Neural progenitor cell (in vitro differentiated cells): Measurements from ENCODE around the gene C4orf50. TPM values are rescaled to one million over a fixed set of nuclear protein-coding genes. Genes with fewer than 3 reads are reported as not detected.

Experiments
- DNase-seq: peaks from one replicate; pipeline ENCODE4 v3.0.0-alpha.2; 2016; ENCODE audit warnings: low spot score
- H2AFZ ChIP-seq: fragments of 200-600 bp; sonication (generic); replicated peaks from 2 replicates; pipeline ENCODE4 v1.6.1; 2016; ENCODE audit warnings: antibody characterized with exemption
- H3F3A ChIP-seq: fragments of 200-600 bp; sonication (generic); 2 replicates; pipeline ENCODE4 v1.6.1; 2016; ENCODE audit warnings: antibody characterized with exemption, low read depth
- H3K27ac ChIP-seq: fragments of 200-600 bp; sonication (generic); 2 replicates; pipeline ENCODE4 v1.5.1; 2016; ENCODE audit warnings: mild to moderate bottlenecking
- H3K27me3 ChIP-seq: fragments of 200-600 bp; sonication (generic); 2 replicates; pipeline ENCODE4 v1.6.1; 2016; ENCODE audit warnings: mild to moderate bottlenecking, moderate library complexity
- H3K36me3 ChIP-seq: fragments of 200-600 bp; sonication (generic); 2 replicates; pipeline ENCODE4 v1.5.1; 2016
- H3K4me1 ChIP-seq: fragments of 200-600 bp; sonication (generic); 2 replicates; pipeline ENCODE4 v1.6.1; 2016; ENCODE audit warnings: mixed run types
- H3K4me2 ChIP-seq: fragments of 200-600 bp; sonication (generic); 2 replicates; pipeline ENCODE4 v1.6.1; 2016
- H3K4me3 ChIP-seq: fragments of 200-600 bp; sonication (generic); 2 replicates; pipeline ENCODE4 v1.5.1; 2016
- H3K79me2 ChIP-seq: fragments of 200-600 bp; sonication (generic); 2 replicates; pipeline ENCODE4 v1.6.1; 2016; ENCODE audit warnings: low read depth
- H3K9ac ChIP-seq: fragments of 200-600 bp; sonication (generic); 2 replicates; pipeline ENCODE4 v1.6.1; 2016
- H3K9me3 ChIP-seq: fragments of 200-600 bp; sonication (generic); 2 replicates; pipeline ENCODE4 v1.5.1; 2016; ENCODE audit warnings: low read depth
- H4K20me1 ChIP-seq: fragments of 200-600 bp; sonication (generic); 2 replicates; pipeline ENCODE4 v1.6.1; 2016; ENCODE audit warnings: low read depth
- H3K27ac Mint-ChIP-seq: 3 replicates; pipeline ENCODE4 v1.8.0; 2021; ENCODE audit warnings: mixed read lengths
- H3K27me3 Mint-ChIP-seq: 2 replicates; pipeline ENCODE4 v1.8.0; 2022; ENCODE audit warnings: low read depth, mild to moderate bottlenecking, inconsistent platforms, moderate library complexity, mixed read lengths; ENCODE audit not compliant: insufficient read depth
- H3K36me3 Mint-ChIP-seq: 3 replicates; pipeline ENCODE4 v1.8.0; 2021; ENCODE audit warnings: mixed read lengths
- H3K4me1 Mint-ChIP-seq: 3 replicates; pipeline ENCODE4 v1.8.0; 2021; ENCODE audit warnings: mixed read lengths
- H3K4me3 Mint-ChIP-seq: 3 replicates; pipeline ENCODE4 v1.8.0; 2021; ENCODE audit warnings: mild to moderate bottlenecking, moderate library complexity, mixed read lengths
- H3K9me3 Mint-ChIP-seq: 3 replicates; pipeline ENCODE4 v1.8.0; 2020; ENCODE audit warnings: mixed read lengths
- CTCF ChIP-seq: fragments of 200-600 bp; sonication (generic); IDR thresholded peaks from 2 replicates; pipeline ENCODE4 v1.5.1; 2017; ENCODE audit warnings: antibody characterized with exemption, mild to moderate bottlenecking
- EZH2 ChIP-seq: fragments of 200-600 bp; sonication (generic); IDR thresholded peaks from 2 replicates; pipeline ENCODE4 v1.6.1; 2017; ENCODE audit warnings: antibody characterized with exemption, mild to moderate bottlenecking, moderate library complexity
- EZH2phosphoT487 ChIP-seq: fragments of 200-600 bp; sonication (generic); IDR thresholded peaks from 2 replicates; pipeline ENCODE4 v1.6.1; 2017; ENCODE audit warnings: antibody characterized with exemption
- total RNA-seq: library from RNA; depleted of rRNA; stranded (reverse); fragments of >200 nt; gene quantifications from 2 replicates; pipeline ENCODE4 v1.2.3, GENCODE V29; 2015; ENCODE audit warnings: low replicate concordance

The C4orf50 gene
- total RNA-seq, 1 donor from 2014 or later, result 0.32 TPM

GRCh38 chr4:5892323-5893003 lies 125.8 kb downstream of the C4orf50 start:
- Histone ChIP-seq H3K27me3 (peaks cover 89% of the 10 kb centered on the region), H3K27ac (no peak overlapping the region), H3F3A (peaks cover 26% of the 10 kb centered on the region), H4K20me1 (peaks cover 29% of the 10 kb centered on the region), H3K4me2 (peak overlapping the region; percentile 72), H3K4me1 (peaks cover 20% of the 10 kb centered on the region), H3K9ac (no peak overlapping the region), H2AFZ (peak overlapping the region; percentile 38), H3K4me3 (peak overlapping the region; percentile 40), H3K36me3 (no peaks in the 10 kb centered on the region), H3K9me3 (no peaks in the 10 kb centered on the region), H3K79me2 (peaks cover 8% of the 10 kb centered on the region)
- H3K4me3 Mint-ChIP-seq, result peak overlapping the region; percentile 81
- peaks cover 4% of the 10 kb centered on the region for H3K9me3 Mint-ChIP-seq
- H3K27me3 Mint-ChIP-seq, result peaks cover 42% of the 10 kb centered on the region
- DNase-seq, result peak; percentile 34
- TF ChIP-seq CTCF (no peak), EZH2 (peak; percentile 75), EZH2phosphoT487 (peak; percentile 91)
- H3K36me3 Mint-ChIP-seq, result no peaks in the 10 kb centered on the region
- no peak overlapping the region for H3K27ac Mint-ChIP-seq
- H3K4me1 Mint-ChIP-seq, result peaks cover 20% of the 10 kb centered on the region

GRCh38 chr4:5891563-5892322 lies 126.5 kb downstream of the C4orf50 start:
- Histone ChIP-seq H3K79me2 (peaks cover 15% of the 10 kb centered on the region), H3K27me3 (peaks cover 82% of the 10 kb centered on the region), H3K9ac (no peak overlapping the region), H3K9me3 (no peaks in the 10 kb centered on the region), H3K4me1 (peaks cover 25% of the 10 kb centered on the region), H3K4me3 (no peak overlapping the region), H4K20me1 (peaks cover 36% of the 10 kb centered on the region), H2AFZ (no peak overlapping the region), H3K36me3 (no peaks in the 10 kb centered on the region), H3F3A (peaks cover 26% of the 10 kb centered on the region), H3K4me2 (peak overlapping the region; percentile 72), H3K27ac (no peak overlapping the region)
- DNase-seq, result peak; percentile 23
- H3K9me3 Mint-ChIP-seq, result peaks cover 4% of the 10 kb centered on the region
- peak; percentile 92 for TF ChIP-seq EZH2
- TF ChIP-seq EZH2phosphoT487, result peak; percentile 87
- no peak for TF ChIP-seq CTCF
- H3K4me3 Mint-ChIP-seq, result peak overlapping the region; percentile 81
- H3K27me3 Mint-ChIP-seq, result peaks cover 46% of the 10 kb centered on the region
- no peak overlapping the region for H3K27ac Mint-ChIP-seq
- H3K4me1 Mint-ChIP-seq, result peaks cover 20% of the 10 kb centered on the region
- H3K36me3 Mint-ChIP-seq, result no peaks in the 10 kb centered on the region

- H3K36me3 ChIP-seq, result no peaks in the 10 kb centered on the region
- H2AFZ ChIP-seq, result peak overlapping the region; percentile 40
- H3K9ac ChIP-seq, result no peak overlapping the region
- peaks cover 4% of the 10 kb centered on the region for H3K9me3 Mint-ChIP-seq
- peak; percentile 96 for DNase-seq
- TF ChIP-seq CTCF (no peak), EZH2phosphoT487 (no peak), EZH2 (no peak)
- peaks cover 66% of the 10 kb centered on the region for H3K27me3 ChIP-seq
- no peaks in the 10 kb centered on the region for H3K36me3 Mint-ChIP-seq
- no peaks in the 10 kb centered on the region for H3K9me3 ChIP-seq
- H3K4me3 Mint-ChIP-seq, result peak overlapping the region; percentile 86
- H3K27ac ChIP-seq, result no peak overlapping the region
- peaks cover 26% of the 10 kb centered on the region for H3F3A ChIP-seq
- peaks cover 39% of the 10 kb centered on the region for H3K27me3 Mint-ChIP-seq
- peaks cover 30% of the 10 kb centered on the region for H3K79me2 ChIP-seq
- H3K4me1 ChIP-seq, result peaks cover 28% of the 10 kb centered on the region
- peak overlapping the region; percentile 94 for H3K4me2 ChIP-seq
- H3K4me1 Mint-ChIP-seq, result peaks cover 27% of the 10 kb centered on the region
- peaks cover 51% of the 10 kb centered on the region for H4K20me1 ChIP-seq
- H3K4me3 ChIP-seq, result peak overlapping the region; percentile 51
- peak overlapping the region; percentile 50 for H3K27ac Mint-ChIP-seq
Observed at GRCh38 chr4:5890063-5890727, 128.0 kb downstream of the C4orf50 start.
